HG02852 (cell line): ENCODE measurements around the gene ZNF341.
"Not testable (repeated sequence)": the region's sequence is repeated elsewhere in the genome, so short reads cannot be mapped to it uniquely, and the experiment has no call there.

ENCODE experiments used
- ATAC-seq: cut with Tn5 transposase; IDR thresholded peaks from one replicate; pipeline ENCODE4 v1.9.1; 2021; ENCODE audit warnings: mild to moderate bottlenecking, moderate library complexity; ENCODE audit not compliant: unreplicated experiment

Gene ZNF341

GRCh38 chr20:33791959-33792597 lies 60.3 kb downstream of the ZNF341 start:
- ATAC-seq, result no peak

DNA sequence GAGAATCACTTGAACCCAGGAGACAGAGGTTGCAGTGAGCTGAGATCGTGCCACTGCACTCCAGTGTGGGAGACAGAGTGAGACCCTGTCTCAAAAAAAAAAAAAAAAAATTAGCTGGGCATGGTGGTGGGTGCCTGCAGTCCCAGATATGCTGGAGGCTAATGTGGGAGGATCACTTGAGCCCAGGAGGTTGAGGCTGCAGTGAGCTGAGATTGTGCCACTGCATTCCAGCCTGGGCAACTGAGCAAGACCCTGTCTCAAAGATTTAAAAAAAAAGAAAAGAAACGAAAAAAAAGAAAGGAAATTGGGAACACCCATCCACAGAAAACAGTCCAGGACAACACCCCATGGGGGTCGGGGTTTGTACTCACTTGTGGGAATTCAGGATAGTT lies 60.8 kb downstream of the ZNF341 start:
- ATAC-seq, result not testable (repeated sequence)

DNA sequence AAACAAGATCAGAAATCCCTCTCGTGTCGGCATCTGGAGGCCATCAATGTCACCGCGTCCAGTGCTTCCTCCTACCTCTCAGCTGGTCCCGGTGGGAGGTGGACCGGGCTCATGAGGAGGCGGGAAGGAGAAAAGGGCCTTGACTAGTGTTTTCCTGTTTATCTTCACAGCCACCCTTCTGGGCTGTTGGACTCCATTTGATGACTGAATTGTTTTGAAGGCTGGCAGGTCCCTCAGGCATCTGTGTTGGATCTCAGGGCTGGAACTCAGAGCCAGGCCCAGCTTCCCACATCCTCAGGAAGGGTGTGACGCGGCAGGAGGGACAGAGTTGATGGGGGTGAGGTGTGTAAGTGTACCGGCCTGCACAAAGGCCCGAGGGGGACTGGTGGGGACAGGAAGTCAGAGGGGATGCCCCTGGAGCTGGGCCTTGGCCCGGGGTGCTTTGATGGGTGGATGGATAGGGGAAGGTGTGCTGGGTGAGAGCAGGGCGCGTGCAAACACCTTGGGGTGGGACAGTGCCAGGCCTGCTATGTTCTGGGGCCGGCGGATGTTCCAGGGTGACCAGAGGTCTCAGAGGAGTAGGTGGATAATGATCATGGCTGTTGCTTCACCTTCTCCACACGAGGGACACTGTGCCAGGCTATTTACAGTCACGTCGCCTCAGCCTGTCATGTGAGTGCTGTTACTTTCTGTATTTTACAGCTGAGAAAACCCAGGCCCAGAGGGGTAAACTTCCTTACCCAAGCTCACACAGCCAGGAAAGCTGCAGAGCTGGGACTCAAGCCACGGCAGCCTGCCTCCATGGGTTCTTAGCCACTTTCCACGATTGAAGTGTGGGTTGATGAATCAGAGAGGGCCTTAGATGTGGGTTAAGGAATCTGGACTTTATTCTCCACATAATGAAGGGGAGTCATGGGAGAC lies 61.5 kb downstream of the ZNF341 start:
- no peak for ATAC-seq

DNA sequence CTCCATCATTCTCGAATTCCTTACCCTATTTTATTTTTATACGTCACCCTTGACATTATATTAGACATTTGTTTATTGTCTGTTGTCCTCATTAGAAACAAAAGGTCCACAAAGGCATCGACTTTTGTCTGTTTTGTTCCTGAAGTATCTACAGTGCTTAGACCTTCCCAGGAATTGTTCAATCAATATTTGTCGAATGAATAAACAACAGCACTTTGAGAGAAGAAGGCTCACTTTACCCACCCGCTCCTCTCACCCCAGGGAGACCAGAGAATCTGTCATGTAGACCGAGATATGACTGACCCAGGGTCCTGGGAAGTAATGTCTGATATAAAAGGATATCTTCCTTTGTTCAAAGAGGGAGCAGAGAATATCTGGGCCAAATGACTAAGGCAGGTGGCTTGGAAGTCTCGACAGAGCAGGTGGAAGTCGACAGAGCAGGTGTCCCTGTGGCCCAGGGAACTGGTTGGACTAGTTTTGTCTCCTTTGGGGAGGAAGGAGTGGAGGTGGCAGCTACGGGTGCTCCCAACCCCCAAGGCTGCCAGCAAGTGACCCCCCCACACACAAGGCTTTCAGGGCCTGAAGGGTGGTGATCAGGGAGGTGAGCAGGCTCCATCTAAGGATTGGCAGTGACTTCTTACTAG lies 64.6 kb downstream of the ZNF341 start:
- no peak for ATAC-seq

GRCh38 chr20:33796907-33797544 lies 65.2 kb downstream of the ZNF341 start:
- no peak for ATAC-seq

DNA sequence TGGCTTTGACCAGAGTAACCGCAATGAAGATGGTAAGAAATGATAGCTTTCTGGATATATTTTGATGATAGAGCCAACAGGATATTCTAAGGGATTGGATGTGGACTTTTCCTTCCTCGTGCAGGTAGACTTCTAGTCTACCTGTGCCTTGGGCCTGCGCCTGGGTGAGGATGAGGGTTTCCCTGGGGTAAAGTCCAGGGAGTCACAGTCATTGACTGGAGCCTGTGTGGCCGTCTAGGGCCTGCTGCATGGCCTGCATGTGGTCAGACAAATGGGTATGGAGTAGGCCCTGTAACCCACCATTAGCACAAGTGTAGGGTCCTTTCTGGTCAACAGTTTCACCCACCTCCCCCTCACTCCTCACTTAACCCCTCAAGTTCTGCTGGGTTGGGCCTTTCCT lies 66.6 kb downstream of the ZNF341 start:
- no peak for ATAC-seq

DNA sequence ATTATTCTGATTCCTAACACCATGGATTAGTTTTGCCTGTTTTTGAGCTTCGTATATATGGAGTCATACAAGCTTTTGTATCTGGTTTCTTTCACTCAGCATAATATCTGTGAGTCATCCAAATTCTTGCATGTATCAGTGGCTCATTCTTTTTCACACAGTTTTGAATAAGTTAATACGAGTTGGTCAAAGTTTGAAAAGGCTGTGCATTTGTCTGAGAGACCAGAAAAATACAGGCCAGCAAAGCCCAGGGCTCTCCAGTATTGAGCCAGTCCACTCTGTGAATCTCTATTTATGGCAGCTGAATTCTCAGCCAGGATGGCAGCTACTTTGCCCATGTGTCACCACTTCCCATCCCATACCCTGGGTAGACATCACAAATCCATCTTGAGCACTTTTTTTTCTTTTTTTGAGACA lies 72.1 kb downstream of the ZNF341 start:
- no peak for ATAC-seq

GRCh38 chr20:33808388-33808787 lies 76.6 kb downstream of the ZNF341 start:
- no peak for ATAC-seq

- no peak for ATAC-seq
These were observed 78.5 kb downstream of the ZNF341 start for GRCh38 chr20:33810259-33810658.

- peak; percentile 95 for ATAC-seq
These were observed 79.3 kb downstream of the ZNF341 start, which contains the start of gene CHMP4B for GRCh38 chr20:33810885-33811775. CHMP4B (plus strand) TSS chr20:33811348; CDS start chr20:33811469, 121 bp downstream.

DNA sequence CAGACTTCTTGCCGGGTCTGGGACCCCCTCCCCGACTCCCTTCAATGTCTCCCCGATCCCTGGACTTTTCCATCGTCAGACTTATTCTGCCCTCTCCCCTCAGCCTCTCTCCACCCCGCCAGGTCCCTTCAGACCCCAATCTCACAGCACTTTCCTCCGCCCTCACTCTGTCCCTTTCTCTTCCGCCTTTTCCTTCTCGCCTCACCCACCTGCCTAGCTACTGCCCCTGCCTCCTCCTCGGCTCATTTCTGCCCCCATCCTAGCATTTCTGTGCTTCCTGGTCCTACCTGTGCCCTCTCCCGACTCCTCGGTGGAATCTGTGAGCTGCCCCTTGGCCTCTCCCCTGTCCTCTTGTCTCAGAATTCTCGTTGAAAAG lies 80.0 kb downstream of the ZNF341 start:
- ATAC-seq, result no peak

DNA sequence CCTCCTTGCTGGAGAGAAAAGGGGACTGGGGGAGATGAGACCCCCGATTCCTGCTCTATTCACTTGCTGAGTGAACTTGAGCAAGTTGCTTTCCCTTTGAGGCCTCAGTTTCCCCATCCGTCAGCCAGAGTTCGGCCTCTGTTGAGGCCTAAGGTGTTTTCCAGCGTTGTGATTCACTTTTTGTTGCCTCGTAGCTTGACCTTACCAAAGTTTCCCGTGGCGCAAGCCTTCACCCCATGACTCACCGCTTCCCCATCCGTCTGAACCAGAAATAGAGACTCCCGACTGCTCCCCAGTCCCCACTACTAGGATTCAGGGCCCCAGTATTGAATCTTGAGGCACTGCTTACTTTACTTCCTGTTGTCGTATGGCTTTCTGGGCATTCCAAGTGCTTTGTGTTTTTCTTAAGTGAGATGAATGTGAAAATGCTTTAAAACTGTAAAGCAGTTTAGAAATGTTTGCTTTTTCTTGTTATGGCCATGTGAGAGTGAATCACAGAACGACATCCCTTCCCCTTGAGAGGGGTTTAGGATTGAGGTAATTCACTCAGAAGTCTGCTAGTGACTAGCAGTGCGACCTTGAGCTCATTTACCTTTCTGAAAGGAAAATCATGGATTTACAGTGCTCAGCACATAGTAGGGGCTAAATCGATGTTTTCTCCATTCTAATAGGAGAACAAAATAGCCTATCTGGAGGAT lies 80.5 kb downstream of the ZNF341 start:
- no peak for ATAC-seq

DNA sequence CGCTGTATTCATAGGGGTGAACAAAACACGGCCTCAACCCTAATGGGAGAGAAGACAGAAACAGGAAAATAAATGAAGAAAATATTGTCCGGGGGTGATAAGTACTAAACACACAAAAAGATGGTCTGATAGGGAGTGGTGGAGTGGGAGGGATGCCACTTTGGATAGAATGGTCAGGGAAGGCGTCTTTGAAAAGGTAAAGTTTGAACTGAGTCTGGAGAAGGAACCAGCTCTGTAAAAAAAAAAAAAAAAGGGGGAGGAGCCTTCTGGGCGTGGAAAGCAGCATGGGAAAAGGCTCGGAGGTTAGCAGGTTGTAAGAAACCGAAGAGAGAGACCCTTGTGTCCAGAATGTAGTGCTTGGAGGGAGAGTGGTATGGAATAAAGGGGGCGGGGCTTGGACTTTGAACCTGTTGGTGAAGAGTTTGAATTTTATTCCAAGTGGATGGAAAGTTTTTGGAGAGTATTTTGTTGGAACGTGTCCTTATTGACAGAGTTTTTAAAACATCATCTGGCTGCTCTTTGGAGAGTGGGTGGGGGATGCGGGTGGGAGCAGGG lies 81.2 kb downstream of the ZNF341 start:
- no peak for ATAC-seq

- no peak for ATAC-seq
These were observed 82.5 kb downstream of the ZNF341 start for GRCh38 chr20:33814238-33814712.

DNA sequence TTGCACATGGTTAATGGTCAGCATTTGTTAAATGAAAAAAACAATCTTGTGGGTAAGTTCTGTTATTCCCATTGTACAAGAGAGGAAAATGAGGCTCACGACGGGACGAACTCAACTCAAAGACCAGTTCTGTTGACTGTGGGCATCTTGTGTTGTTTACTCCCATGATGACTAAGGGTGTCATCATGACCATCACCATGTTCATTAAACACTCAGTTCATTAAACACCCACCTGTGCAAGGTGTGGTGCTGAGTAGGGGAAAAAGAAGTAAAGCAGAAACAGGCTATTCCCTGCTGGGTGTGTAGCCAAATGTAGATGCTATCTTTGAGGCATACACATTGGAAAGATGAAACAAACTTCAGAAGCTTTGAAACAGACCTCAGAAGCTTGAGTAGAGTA lies 83.9 kb downstream of the ZNF341 start:
- no peak for ATAC-seq

DNA sequence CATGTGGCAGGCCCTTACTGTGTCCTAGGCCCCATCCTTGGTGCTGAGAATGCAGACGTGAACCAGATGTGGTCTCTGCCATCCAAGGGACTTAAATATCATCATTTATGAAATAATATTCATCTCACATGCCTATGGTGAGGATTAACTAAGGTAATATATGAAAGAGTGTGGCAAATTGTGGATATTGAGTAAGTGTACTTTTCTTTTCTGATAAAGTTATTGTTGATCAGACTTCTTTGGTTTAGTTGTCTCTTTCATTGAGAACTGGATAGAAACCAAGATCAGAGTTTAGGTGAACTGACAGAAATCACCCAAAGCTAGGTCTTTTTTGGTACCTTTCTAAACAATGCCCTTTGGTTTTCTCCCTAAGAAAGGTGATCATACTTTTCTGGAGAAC lies 84.4 kb downstream of the ZNF341 start:
- no peak for ATAC-seq

GRCh38 chr20:33817411-33817810 lies 85.6 kb downstream of the ZNF341 start:
- no peak for ATAC-seq

DNA sequence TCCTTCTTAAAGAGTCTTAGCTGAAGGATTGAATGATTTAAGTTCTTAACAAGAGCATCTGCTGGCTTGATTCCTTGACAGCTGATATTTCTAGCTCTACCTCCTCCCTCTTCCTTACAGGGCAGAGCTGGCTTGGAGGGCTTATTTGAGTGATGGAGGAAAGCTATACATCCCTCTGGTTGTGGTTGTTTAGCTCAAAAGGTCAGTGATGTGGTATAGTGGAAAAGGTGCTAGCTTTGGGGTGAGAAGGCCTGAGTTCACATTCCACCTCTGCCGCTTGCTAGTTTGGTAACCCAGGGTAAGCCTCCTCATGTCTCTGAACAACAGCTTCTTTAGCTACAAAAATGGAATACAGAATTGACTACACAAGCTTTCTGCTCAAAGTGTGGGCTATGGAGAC lies 87.7 kb downstream of the ZNF341 start:
- ATAC-seq, result no peak

- no peak for ATAC-seq
These were observed 88.6 kb downstream of the ZNF341 start for GRCh38 chr20:33820362-33820761.
